ENCODE results near the gene ALG2. TPM values are rescaled to one million over a fixed set of nuclear protein-coding genes. Genes with fewer than 3 reads are reported as not detected.

The ALG2 gene
- polyA plus RNA-seq, 1 of the 3 experiments (the other 2 are of a cell fraction) = 31.6 TPM

DNA sequence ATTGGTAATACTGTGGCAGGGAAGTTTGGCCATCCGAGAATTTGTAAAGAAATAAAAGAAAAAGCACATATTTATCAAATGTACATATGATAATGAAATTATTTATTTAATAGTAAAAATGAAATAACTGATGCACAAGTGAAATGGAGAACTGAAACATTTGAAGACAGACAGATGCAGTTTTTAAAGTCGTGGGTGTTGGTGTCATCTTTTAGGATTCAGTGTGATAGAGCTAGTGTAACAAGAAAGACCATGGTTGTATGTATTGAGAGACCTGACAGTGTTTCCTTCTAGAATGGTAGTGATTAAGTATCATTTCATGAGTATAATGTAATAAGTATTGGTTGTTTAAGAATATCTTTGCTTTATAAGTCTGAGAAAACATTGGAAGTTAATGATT lies 2.7 kb upstream of the ALG2 start:
- peak overlapping the region; percentile 89; the same call in 1 of the 2 replicates for H3K4me2 ChIP-seq
- H3K36me3 ChIP-seq (replicated peaks in 1 of 2; ENCODE audit: control insufficient read depth in 1 of 2, insufficient read depth in 2 of 2, low read length in 1 of 2) = peaks cover 40 to 45% of the 10 kb centered on the region in 2 experiments
- H3K4me1 ChIP-seq (ENCODE audit: control insufficient read depth in 1 of 2, insufficient read depth in 2 of 2, low read depth in 1 of 2, low read length in 1 of 2) = peaks cover 11 to 12% of the 10 kb centered on the region in 2 experiments
- H3F3A ChIP-seq (replicated peaks; ENCODE audit: insufficient read depth) = peaks cover 8% of the 10 kb centered on the region
- H4K20me1 ChIP-seq (ENCODE audit: insufficient read depth) = peaks cover 35% of the 10 kb centered on the region
- no peaks in the 10 kb centered on the region for H3K9me2 ChIP-seq
- no peak overlapping the region for H3K4me3 ChIP-seq (ENCODE audit: low read depth in 2 of 2, low read length in 1 of 2)
- ChIA-PET POLR2A (no interaction called here), CTCF (no interaction called here)
- DNase-seq = no peak
- H2AFZ ChIP-seq (ENCODE audit: low read depth) = no peak overlapping the region
- no peaks in the 10 kb centered on the region for H3K27me3 ChIP-seq (ENCODE audit: insufficient read depth)
- no peaks in the 10 kb centered on the region for H3K9me3 ChIP-seq
- TF ChIP-seq, protein P1, sequence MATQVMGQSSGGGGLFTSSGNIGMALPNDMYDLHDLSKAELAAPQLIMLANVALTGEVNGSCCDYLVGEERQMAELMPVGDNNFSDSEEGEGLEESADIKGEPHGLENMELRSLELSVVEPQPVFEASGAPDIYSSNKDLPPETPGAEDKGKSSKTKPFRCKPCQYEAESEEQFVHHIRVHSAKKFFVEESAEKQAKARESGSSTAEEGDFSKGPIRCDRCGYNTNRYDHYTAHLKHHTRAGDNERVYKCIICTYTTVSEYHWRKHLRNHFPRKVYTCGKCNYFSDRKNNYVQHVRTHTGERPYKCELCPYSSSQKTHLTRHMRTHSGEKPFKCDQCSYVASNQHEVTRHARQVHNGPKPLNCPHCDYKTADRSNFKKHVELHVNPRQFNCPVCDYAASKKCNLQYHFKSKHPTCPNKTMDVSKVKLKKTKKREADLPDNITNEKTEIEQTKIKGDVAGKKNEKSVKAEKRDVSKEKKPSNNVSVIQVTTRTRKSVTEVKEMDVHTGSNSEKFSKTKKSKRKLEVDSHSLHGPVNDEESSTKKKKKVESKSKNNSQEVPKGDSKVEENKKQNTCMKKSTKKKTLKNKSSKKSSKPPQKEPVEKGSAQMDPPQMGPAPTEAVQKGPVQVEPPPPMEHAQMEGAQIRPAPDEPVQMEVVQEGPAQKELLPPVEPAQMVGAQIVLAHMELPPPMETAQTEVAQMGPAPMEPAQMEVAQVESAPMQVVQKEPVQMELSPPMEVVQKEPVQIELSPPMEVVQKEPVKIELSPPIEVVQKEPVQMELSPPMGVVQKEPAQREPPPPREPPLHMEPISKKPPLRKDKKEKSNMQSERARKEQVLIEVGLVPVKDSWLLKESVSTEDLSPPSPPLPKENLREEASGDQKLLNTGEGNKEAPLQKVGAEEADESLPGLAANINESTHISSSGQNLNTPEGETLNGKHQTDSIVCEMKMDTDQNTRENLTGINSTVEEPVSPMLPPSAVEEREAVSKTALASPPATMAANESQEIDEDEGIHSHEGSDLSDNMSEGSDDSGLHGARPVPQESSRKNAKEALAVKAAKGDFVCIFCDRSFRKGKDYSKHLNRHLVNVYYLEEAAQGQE (IDR thresholded peaks at IDR 0.05; ENCODE audit: low read depth, low read length) = no peak
- TF ChIP-seq YY1 (IDR thresholded peaks at IDR 0.05; ENCODE audit: low read depth) (no peak), GABPA (IDR thresholded peaks at IDR 0.05; ENCODE audit: low read depth) (no peak), SIN3A (IDR thresholded peaks at IDR 0.05; ENCODE audit: borderline replicate concordance, low read depth, low read length) (no peak), TAF1 (IDR thresholded peaks at IDR 0.05; ENCODE audit: borderline replicate concordance, low read depth, low read length) (no peak), MEF2A (IDR thresholded peaks at IDR 0.05; ENCODE audit: borderline replicate concordance, low read depth) (no peak), FOXM1 (IDR thresholded peaks at IDR 0.05; ENCODE audit: low read depth) (no peak), JUND (IDR thresholded peaks at IDR 0.05) (no peak), RCOR1 (IDR thresholded peaks at IDR 0.05; ENCODE audit: low read length) (no peak), RAD21 (IDR thresholded peaks at IDR 0.05; ENCODE audit: low read length) (no peak), NRF1 (IDR thresholded peaks at IDR 0.05; ENCODE audit: low read depth, low read length) (no peak), RXRA (IDR thresholded peaks at IDR 0.05; ENCODE audit: borderline replicate concordance, low read depth) (no peak), RFX5 (IDR thresholded peaks at IDR 0.05; ENCODE audit: low read length) (no peak), EZH2phosphoT487 (IDR thresholded peaks at IDR 0.05; ENCODE audit: borderline replicate concordance, low read depth) (no peak), FOXJ3 (CRISPR knock-in tag; IDR thresholded peaks at IDR 0.05) (no peak), EP300 (IDR thresholded peaks at IDR 0.05; ENCODE audit: borderline replicate concordance in 1 of 2, low read depth in 1 of 2, low read length in 1 of 2) (no peak), NFIC (IDR thresholded peaks at IDR 0.05; ENCODE audit: borderline replicate concordance) (no peak)
- TF ChIP-seq, protein P2, sequence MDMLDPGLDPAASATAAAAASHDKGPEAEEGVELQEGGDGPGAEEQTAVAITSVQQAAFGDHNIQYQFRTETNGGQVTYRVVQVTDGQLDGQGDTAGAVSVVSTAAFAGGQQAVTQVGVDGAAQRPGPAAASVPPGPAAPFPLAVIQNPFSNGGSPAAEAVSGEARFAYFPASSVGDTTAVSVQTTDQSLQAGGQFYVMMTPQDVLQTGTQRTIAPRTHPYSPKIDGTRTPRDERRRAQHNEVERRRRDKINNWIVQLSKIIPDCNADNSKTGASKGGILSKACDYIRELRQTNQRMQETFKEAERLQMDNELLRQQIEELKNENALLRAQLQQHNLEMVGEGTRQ (IDR thresholded peaks at IDR 0.05; ENCODE audit: borderline replicate concordance, low read depth, low read length) = no peak
- TF ChIP-seq, protein P3, sequence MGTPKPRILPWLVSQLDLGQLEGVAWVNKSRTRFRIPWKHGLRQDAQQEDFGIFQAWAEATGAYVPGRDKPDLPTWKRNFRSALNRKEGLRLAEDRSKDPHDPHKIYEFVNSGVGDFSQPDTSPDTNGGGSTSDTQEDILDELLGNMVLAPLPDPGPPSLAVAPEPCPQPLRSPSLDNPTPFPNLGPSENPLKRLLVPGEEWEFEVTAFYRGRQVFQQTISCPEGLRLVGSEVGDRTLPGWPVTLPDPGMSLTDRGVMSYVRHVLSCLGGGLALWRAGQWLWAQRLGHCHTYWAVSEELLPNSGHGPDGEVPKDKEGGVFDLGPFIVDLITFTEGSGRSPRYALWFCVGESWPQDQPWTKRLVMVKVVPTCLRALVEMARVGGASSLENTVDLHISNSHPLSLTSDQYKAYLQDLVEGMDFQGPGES (IDR thresholded peaks at IDR 0.05; ENCODE audit: low read depth, low read length) = no peak
- TF ChIP-seq, protein P4, sequence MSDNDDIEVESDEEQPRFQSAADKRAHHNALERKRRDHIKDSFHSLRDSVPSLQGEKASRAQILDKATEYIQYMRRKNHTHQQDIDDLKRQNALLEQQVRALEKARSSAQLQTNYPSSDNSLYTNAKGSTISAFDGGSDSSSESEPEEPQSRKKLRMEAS (IDR thresholded peaks at IDR 0.05; ENCODE audit: low read depth) = no peak
- no peak overlapping the region for H3K9ac ChIP-seq
- no peak overlapping the region for H3K27ac ChIP-seq (ENCODE audit: low read depth in 2 of 2, low read length in 1 of 2)
- H3K79me2 ChIP-seq (ENCODE audit: insufficient read depth) = peaks cover 80% of the 10 kb centered on the region
- 97% methylated on average over 2 of the region's 2 CpGs for WGBS (ENCODE audit: low lambda C conversion rate)
